Natural killer cell (primary cell): ENCODE measurements around the gene TMEM135. TPM values are rescaled to one million over a fixed set of nuclear protein-coding genes. Genes with fewer than 3 reads are reported as not detected.

Source experiments
- ATAC-seq, 3 donors: fragments of 150-1000 bp in 2 of 3; fragments of 200-7000 bp in 1 of 3; cut with Tn5 transposase; 1 replicate in 1 of 3; 2 replicates in 2 of 3; pipeline ENCODE4 v1.10.0; 2021; ENCODE audit warnings: mild to moderate bottlenecking in 2 of 3, moderate library complexity in 2 of 3
- DNase-seq, 2 donors: peaks; one replicate each; pipeline versions ENCODE4 v3.0.0 to v3.0.0-alpha.2; 2013 to 2021; ENCODE audit warnings: mixed read lengths in 1 of 2
- H3K27ac ChIP-seq: one replicate; pipeline ENCODE4 v1.5.1; 2013; ENCODE audit warnings: mild to moderate bottlenecking, low read length
- H3K27me3 ChIP-seq: one replicate; pipeline ENCODE4 v1.6.1; 2013; ENCODE audit warnings: low read length; ENCODE audit not compliant: control insufficient read depth, insufficient read depth
- H3K36me3 ChIP-seq: one replicate; pipeline ENCODE4 v1.6.1; 2013; ENCODE audit warnings: low read length; ENCODE audit not compliant: control insufficient read depth, insufficient read depth
- H3K4me1 ChIP-seq: one replicate; pipeline ENCODE4 v1.6.1; 2013; ENCODE audit warnings: low read length; ENCODE audit not compliant: control insufficient read depth, insufficient read depth
- H3K4me3 ChIP-seq: one replicate; pipeline ENCODE4 v1.5.1; 2013; ENCODE audit warnings: low read length
- H3K9me3 ChIP-seq: one replicate; pipeline ENCODE4 v1.6.1; 2013; ENCODE audit warnings: low read length; ENCODE audit not compliant: control insufficient read depth, insufficient read depth
- H3K27ac Mint-ChIP-seq, 2 donors: one replicate each; pipeline ENCODE4 v1.8.0; 2022; ENCODE audit warnings: mild to moderate bottlenecking in 2 of 2, mixed read lengths in 2 of 2, moderate library complexity in 1 of 2
- H3K27me3 Mint-ChIP-seq, 2 donors: one replicate each; pipeline ENCODE4 v1.8.0; 2022; ENCODE audit warnings: low read depth in 2 of 2, mixed read lengths in 2 of 2
- H3K36me3 Mint-ChIP-seq: one replicate; pipeline ENCODE4 v1.8.0; 2022; ENCODE audit warnings: mixed read lengths
- H3K4me1 Mint-ChIP-seq, 2 donors: one replicate each; pipeline ENCODE4 v1.8.0; 2022; ENCODE audit warnings: mixed read lengths in 2 of 2
- H3K4me3 Mint-ChIP-seq: one replicate; pipeline ENCODE4 v1.8.0; 2022; ENCODE audit warnings: mild to moderate bottlenecking, moderate library complexity, mixed read lengths
- H3K9me3 Mint-ChIP-seq, 2 donors: one replicate each; pipeline ENCODE4 v1.8.0; 2022; ENCODE audit warnings: mixed read lengths in 2 of 2
- CTCF ChIP-seq: fragments of 200-600 bp; IDR thresholded peaks from one replicate; pipeline ENCODE4 v1.8.0; 2022; ENCODE audit warnings: antibody characterized with exemption
- WGBS: methylation state at CpG from one replicate; pipeline ENCODE4 v1.1.7; 2013; ENCODE audit warnings: missing lambda C conversion rate; ENCODE audit not compliant: insufficient coverage; 5-methylcytosine and 5-hydroxymethylcytosine counted together
- intact Hi-C: fragments of 100-400 bp; cut with micrococcal nuclease; formaldehyde crosslinking; loops from one replicate; pipeline ENCODE4 v1.14.2; 2022
- total RNA-seq, 4 donors: library from RNA; stranded (reverse); fragments of 120-200 nt in 1 of 4; gene quantifications; one replicate each; pipeline versions ENCODE4 v1.2.3 to v1.2.4, GENCODE V29; 2013 to 2022

The TMEM135 gene
- total RNA-seq, 3 donors from 2014 or later (not counting 1 experiment from before 2014, with no cell fraction given): 18.8 to 42.0 (median 36.1) TPM

- H3K36me3 Mint-ChIP-seq: no peaks in the 10 kb centered on the region
These were observed 309.7 kb downstream of the TMEM135 start for GRCh38 chr11:87347441-87347840.

GRCh38 chr11:87347854-87348253, 310.1 kb downstream of the TMEM135 start:
- Histone ChIP-seq H3K27me3 (no peaks in the 10 kb centered on the region), H3K9me3 (no peaks in the 10 kb centered on the region), H3K27ac (no peak overlapping the region), H3K4me1 (peaks cover 4% of the 10 kb centered on the region), H3K4me3 (no peak overlapping the region), H3K36me3 (no peaks in the 10 kb centered on the region)
- Mint-ChIP-seq H3K27me3 (no peaks in the 10 kb centered on the region), H3K27ac (no peak overlapping the region), H3K36me3 (no peaks in the 10 kb centered on the region), H3K9me3 (no peaks in the 10 kb centered on the region), H3K4me1 (peaks cover 0 to 6% of the 10 kb centered on the region in 2 donors), H3K4me3 (no peak overlapping the region)
- TF ChIP-seq CTCF: no peak
- ATAC-seq (no peak), DNase-seq (no peak)
- intact Hi-C loops: no loop called here

More at GRCh38 chr11:87347441-87347840, 309.7 kb downstream of the TMEM135 start:
- Mint-ChIP-seq H3K4me1 (peaks cover 0 to 2% of the 10 kb centered on the region in 2 donors), H3K27ac (no peak overlapping the region), H3K4me3 (no peak overlapping the region), H3K27me3 (no peaks in the 10 kb centered on the region), H3K9me3 (no peaks in the 10 kb centered on the region)
- no peak overlapping the region for H3K27ac ChIP-seq
- no peaks in the 10 kb centered on the region for H3K9me3 ChIP-seq
- H3K27me3 ChIP-seq: no peaks in the 10 kb centered on the region
- H3K4me1 ChIP-seq: no peaks in the 10 kb centered on the region
- TF ChIP-seq CTCF: no peak
- ATAC-seq (no peak), DNase-seq (no peak)
- intact Hi-C loops: no loop called here
- 89% methylated on average over 2 of the region's 2 CpGs for WGBS
- H3K4me3 ChIP-seq: no peak overlapping the region
- H3K36me3 ChIP-seq: no peaks in the 10 kb centered on the region

GRCh38 chr11:87351676-87352075, 313.9 kb downstream of the TMEM135 start:
- Histone ChIP-seq H3K27me3 (no peaks in the 10 kb centered on the region), H3K27ac (no peak overlapping the region), H3K36me3 (no peaks in the 10 kb centered on the region), H3K4me3 (no peak overlapping the region), H3K4me1 (peaks cover 8% of the 10 kb centered on the region), H3K9me3 (no peaks in the 10 kb centered on the region)
- WGBS: no CpG with 5 or more reads among the region's 2 CpGs
- H3K4me3 Mint-ChIP-seq: no peak overlapping the region
- intact Hi-C loops: loop anchor here (2.0 kb wide), 1 partner anchor 1193 kb away; no protein-coding TSS in a partner anchor
- peaks cover 0 to 14% of the 10 kb centered on the region in 2 donors for H3K4me1 Mint-ChIP-seq
- H3K36me3 Mint-ChIP-seq: no peaks in the 10 kb centered on the region
- DNase-seq (no peak), ATAC-seq (no peak)
- no peak overlapping the region for H3K27ac Mint-ChIP-seq
- H3K9me3 Mint-ChIP-seq: no peaks in the 10 kb centered on the region
- H3K27me3 Mint-ChIP-seq: no peaks in the 10 kb centered on the region
- TF ChIP-seq CTCF: no peak
